Suprapubic skin (tissue), 4 donors: ENCODE results near the gene TAPBPL. TPM values are rescaled to one million over a fixed set of nuclear protein-coding genes. Genes with fewer than 3 reads are reported as not detected.

ENCODE experiments used
- DNase-seq, 2 donors: peaks; one replicate each; pipeline ENCODE4 v3.0.0-alpha.2; 2019; ENCODE audit warnings: low spot score in 2 of 2
- H3K27ac ChIP-seq: fragments of 200-600 bp; sonication (generic); one replicate; pipeline ENCODE4 v1.5.1; 2019
- H3K27me3 ChIP-seq: fragments of 200-600 bp; sonication (generic); one replicate; pipeline ENCODE4 v1.5.1; 2019
- H3K36me3 ChIP-seq: fragments of 200-600 bp; sonication (generic); one replicate; pipeline ENCODE4 v1.5.1; 2019
- H3K4me1 ChIP-seq: fragments of 200-600 bp; sonication (generic); one replicate; pipeline ENCODE4 v1.5.1; 2019
- H3K4me3 ChIP-seq: fragments of 200-600 bp; sonication (generic); one replicate; pipeline ENCODE4 v1.5.1; 2019; ENCODE audit warnings: mild to moderate bottlenecking
- H3K9me3 ChIP-seq: fragments of 200-600 bp; sonication (generic); one replicate; pipeline ENCODE4 v1.5.1; 2019
- CTCF ChIP-seq, 2 donors: fragments of 200-600 bp in 1 of 2; fragments of 450-650 bp in 1 of 2; sonication (generic) in 1 of 2; IDR thresholded peaks; one replicate each; pipeline ENCODE4 v1.5.1; 2016 to 2019; ENCODE audit warnings: antibody characterized with exemption in 2 of 2, mild to moderate bottlenecking in 1 of 2, moderate library complexity in 1 of 2
- EP300 ChIP-seq: sonication (generic); formaldehyde crosslinking; IDR thresholded peaks from one replicate; pipeline ENCODE4 v1.6.1; 2017; ENCODE audit warnings: antibody characterized with exemption
- POLR2A ChIP-seq, 2 donors: fragments of 450-650 bp; IDR thresholded peaks; one replicate each; pipeline ENCODE4 v1.6.1; 2017; ENCODE audit warnings: antibody characterized with exemption in 2 of 2, mild to moderate bottlenecking in 2 of 2, moderate library complexity in 2 of 2
- POLR2AphosphoS5 ChIP-seq, 3 donors: sonication (generic); formaldehyde crosslinking; IDR thresholded peaks; one replicate each; pipeline ENCODE4 v1.6.1; 2017; ENCODE audit warnings: antibody characterized with exemption in 3 of 3
- WGBS: methylation state at CpG from one replicate; pipeline ENCODE4 v1.1.5; 2018; 5-methylcytosine and 5-hydroxymethylcytosine counted together
- total RNA-seq, 4 donors: library from RNA; depleted of rRNA; stranded (reverse); fragments of >200 nt; gene quantifications; one replicate each; pipeline ENCODE4 v1.1.0, GENCODE V29; 2016

TAPBPL gene
- total RNA-seq, 4 donors from 2014 or later, result 10.9 to 25.2 (median 17.7) TPM

GRCh38 chr12:6458281-6459003 lies 6.6 kb downstream of the TAPBPL start:
- H3K4me1 ChIP-seq, result peaks cover 25% of the 10 kb centered on the region
- H3K27ac ChIP-seq, result no peak overlapping the region
- H3K36me3 ChIP-seq, result peaks cover 76% of the 10 kb centered on the region
- TF ChIP-seq EP300, result no peak
- no peak for TF ChIP-seq POLR2A (IDR thresholded peaks at IDR 0.05)
- TF ChIP-seq POLR2AphosphoS5 (IDR thresholded peaks at IDR 0.05), result no peak
- TF ChIP-seq CTCF (IDR thresholded peaks at IDR 0.05), result no peak
- no peaks in the 10 kb centered on the region for H3K27me3 ChIP-seq
- 87% methylated on average over 14 of the region's 14 CpGs for WGBS
- no peak overlapping the region for H3K4me3 ChIP-seq
- no peaks in the 10 kb centered on the region for H3K9me3 ChIP-seq
- DNase-seq, result no peak

- DNase-seq, result no peak
- H3K36me3 ChIP-seq, result peaks cover 80% of the 10 kb centered on the region
- no peak overlapping the region for H3K4me3 ChIP-seq
- H3K27me3 ChIP-seq, result no peaks in the 10 kb centered on the region
- 93% methylated on average over 2 of the region's 2 CpGs for WGBS
- H3K27ac ChIP-seq, result no peak overlapping the region
- no peaks in the 10 kb centered on the region for H3K9me3 ChIP-seq
- no peak for TF ChIP-seq POLR2AphosphoS5 (IDR thresholded peaks at IDR 0.05)
- TF ChIP-seq CTCF (IDR thresholded peaks at IDR 0.05), result no peak
- no peak for TF ChIP-seq POLR2A (IDR thresholded peaks at IDR 0.05)
- TF ChIP-seq EP300, result no peak
- peaks cover 23% of the 10 kb centered on the region for H3K4me1 ChIP-seq
Measured at GRCh38 chr12:6459004-6459337, 7.1 kb downstream of the TAPBPL start.

GRCh38 chr12:6460751-6461371 lies 9.0 kb downstream of the TAPBPL start:
- peaks cover 81% of the 10 kb centered on the region for H3K36me3 ChIP-seq
- peak overlapping the region; percentile 19 for H3K27ac ChIP-seq

GRCh38 chr12:6461401-6462233 lies 9.8 kb downstream of the TAPBPL start:
- H3K27me3 ChIP-seq, result no peaks in the 10 kb centered on the region
- H3K4me3 ChIP-seq, result no peak overlapping the region
- no peak for TF ChIP-seq CTCF (IDR thresholded peaks at IDR 0.05)
- no peak for TF ChIP-seq POLR2A (IDR thresholded peaks at IDR 0.05)
- no peak for TF ChIP-seq POLR2AphosphoS5 (IDR thresholded peaks at IDR 0.05)
- TF ChIP-seq EP300, result no peak
- DNase-seq, result no peak
- H3K4me1 ChIP-seq, result peaks cover 26% of the 10 kb centered on the region
- H3K27ac ChIP-seq, result peak overlapping the region; percentile 19
- H3K9me3 ChIP-seq, result no peaks in the 10 kb centered on the region
- H3K36me3 ChIP-seq, result peaks cover 89% of the 10 kb centered on the region
- 65% methylated on average over 14 of the region's 15 CpGs for WGBS

More at GRCh38 chr12:6460751-6461371, 9.0 kb downstream of the TAPBPL start:
- DNase-seq, result no peak
- Histone ChIP-seq H3K4me1 (peaks cover 26% of the 10 kb centered on the region), H3K9me3 (no peaks in the 10 kb centered on the region), H3K27me3 (no peaks in the 10 kb centered on the region), H3K4me3 (no peak overlapping the region)
- 80% methylated on average over 8 of the region's 10 CpGs for WGBS
- TF ChIP-seq POLR2AphosphoS5 (IDR thresholded peaks at IDR 0.05) (no peak), CTCF (IDR thresholded peaks at IDR 0.05) (no peak), POLR2A (IDR thresholded peaks at IDR 0.05) (no peak), EP300 (no peak)
